Stimulated activated CD4-positive, alpha-beta T cell treated with anti-CD3 and anti-CD28 coated beads, Interleukin-12 subunit alpha, Interleukin-12 subunit beta, amount 100 ng/mL, for 48 hours (primary cell): ENCODE results near the gene FXYD1.
"Not testable (repeated sequence)": the region's sequence is repeated elsewhere in the genome, so short reads cannot be mapped to it uniquely, and the experiment has no call there.

Experiments used
- DNase-seq, 3 donors: peaks; one replicate each; pipeline ENCODE4 v3.0.0-alpha.2; 2020; ENCODE audit warnings: low read depth in 2 of 3, low spot score in 1 of 3

The FXYD1 gene

DNA sequence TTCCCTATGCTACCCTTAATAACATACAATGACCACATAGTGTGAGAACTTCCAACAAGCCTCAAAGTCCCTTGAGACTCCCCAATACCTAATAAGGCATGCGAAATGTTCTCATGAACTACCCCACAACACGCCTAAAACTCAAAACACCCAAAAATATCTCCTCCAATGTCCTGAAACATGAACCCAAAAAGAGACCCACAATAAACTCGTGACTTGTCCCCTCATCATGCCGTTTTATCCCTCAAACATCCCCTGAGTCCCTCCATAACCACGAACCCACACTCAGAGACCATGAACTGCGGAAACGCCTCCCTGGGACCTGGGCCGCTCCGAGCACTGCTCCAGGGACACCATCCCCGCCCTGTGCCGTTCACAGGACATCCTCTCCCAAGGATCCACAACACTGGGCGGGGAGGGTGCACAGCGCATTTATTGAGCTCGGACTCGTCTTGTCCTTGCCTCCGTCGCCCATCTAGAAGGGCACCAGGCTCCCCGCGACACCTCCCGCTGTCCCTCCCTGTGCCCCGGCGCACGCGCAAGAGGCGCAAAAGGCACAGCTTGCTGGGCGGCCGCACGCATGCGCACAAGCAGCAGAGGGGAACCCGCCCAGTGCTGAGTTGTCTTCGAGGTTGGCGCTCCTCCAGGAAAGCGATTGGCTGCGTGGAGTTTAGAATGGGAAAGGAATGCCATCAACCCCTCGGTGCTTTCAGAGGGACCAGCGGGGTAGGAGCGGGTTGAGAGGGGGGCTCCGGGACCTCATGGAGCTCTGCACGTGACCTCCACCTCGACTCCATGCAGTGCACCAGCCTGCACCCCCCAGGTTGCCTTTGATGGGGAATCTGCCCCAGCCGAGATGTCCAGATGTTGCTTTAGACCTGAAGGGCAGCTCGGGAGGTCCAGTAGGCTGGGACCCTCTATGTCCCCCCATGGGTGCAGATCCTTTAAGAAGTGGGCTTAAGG, 14.2 kb upstream of the FXYD1 start:
- DNase-seq, result peak; percentile 74 to 86 (median 77)

DNA sequence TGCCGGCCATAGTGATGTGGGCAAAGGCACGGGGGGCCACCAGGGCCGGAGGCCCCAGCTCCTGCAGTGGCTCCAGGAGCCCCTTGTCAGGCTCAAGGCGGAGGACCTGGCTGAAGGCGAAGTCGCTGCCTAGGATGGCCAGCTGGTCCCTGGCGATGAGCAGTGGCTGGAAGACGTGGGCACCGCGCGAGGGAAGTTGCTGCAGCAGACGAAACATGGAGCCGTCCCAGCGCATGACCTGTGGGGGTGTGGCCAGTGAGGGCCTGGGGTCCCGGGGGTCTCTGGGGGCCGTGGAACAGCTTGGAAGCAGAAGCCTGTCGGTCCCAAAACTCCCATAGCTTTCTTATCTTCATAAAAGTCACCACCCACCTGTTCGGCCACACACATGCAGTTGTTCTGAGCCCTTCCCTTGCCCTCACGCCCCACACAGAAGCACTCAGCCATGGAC, 13.3 kb upstream of the FXYD1 start:
- no peak for DNase-seq

DNA sequence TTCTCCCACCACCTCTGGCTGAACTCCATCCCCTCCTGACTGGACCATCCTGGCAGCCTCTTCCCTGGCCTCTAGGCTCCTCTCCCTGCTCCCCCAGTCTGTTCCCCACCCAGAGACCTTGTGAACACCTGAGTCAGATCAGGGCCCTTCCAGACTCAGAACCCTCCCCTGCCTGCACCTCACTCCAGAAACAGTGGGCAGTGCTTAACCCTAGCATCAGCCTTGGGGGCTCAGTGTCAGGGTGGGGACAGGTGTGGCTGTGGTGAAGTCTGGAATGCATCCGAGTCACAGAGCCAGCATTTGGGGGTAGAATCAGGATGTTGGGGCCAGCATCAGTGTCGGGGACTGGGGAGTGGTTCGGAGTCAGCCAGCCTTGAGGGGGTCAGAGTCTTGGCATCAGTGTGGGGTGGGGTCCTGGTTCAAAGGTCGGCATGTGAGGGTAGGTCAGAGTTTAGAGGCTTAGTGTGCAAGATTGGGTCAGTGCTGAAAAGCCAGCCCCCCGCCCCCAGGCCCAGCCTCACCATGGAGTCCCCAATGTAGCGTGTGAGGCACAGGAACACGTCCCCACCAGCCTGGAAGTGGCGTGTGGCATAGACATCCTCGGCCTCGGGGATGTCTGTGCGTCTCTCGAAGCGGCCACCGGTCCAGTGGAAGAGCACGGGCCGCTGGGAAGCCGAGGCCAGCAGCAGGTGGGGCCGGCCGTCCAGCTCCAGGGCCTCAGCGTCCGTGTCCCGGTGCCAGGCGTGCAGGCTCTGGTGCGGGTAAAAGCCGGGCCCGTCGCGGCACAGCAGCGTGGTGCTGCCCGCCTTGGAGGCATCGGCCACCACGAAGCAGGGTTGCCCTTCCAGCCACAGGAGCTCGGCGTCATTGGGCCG, 12.6 kb upstream of the FXYD1 start:
- DNase-seq, result no peak

DNA sequence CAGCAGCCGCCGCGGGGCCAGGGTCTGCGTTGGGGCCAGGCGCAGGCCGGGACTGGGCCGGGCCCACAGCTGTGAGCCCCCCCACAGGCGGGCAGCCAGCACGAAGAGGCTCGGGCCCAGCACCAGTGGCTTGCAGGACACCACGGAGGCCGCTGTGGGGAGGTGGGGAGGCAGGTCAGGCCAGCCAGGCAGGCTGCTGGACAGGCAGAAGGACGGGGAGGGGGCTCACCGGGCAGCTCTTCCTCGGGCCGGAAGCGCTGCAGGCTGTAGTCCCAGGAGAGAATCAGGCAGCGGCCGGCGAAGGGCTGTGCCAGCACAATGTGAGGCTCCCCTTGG, 12.0 kb upstream of the FXYD1 start:
- DNase-seq, result no peak

DNA sequence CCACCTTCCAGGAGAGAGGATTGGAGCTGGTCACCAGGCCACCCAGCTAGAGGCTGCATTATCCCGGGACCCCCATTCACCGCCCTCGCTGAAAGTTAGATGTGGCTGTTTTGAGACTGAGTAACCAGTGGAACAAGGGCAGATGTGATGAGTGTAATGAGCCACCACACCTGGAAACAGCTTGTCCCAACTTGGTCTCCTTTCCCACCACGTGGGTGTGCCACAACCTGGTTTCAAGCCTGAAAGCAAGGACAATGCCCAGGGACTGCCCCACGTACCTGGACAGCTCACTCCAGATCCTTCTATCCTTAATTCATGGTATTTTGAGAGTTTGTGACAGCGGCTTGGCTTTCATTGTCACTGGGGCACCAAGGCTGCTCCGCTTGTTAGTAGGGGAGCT, 10.8 kb upstream of the FXYD1 start:
- no peak for DNase-seq

DNA sequence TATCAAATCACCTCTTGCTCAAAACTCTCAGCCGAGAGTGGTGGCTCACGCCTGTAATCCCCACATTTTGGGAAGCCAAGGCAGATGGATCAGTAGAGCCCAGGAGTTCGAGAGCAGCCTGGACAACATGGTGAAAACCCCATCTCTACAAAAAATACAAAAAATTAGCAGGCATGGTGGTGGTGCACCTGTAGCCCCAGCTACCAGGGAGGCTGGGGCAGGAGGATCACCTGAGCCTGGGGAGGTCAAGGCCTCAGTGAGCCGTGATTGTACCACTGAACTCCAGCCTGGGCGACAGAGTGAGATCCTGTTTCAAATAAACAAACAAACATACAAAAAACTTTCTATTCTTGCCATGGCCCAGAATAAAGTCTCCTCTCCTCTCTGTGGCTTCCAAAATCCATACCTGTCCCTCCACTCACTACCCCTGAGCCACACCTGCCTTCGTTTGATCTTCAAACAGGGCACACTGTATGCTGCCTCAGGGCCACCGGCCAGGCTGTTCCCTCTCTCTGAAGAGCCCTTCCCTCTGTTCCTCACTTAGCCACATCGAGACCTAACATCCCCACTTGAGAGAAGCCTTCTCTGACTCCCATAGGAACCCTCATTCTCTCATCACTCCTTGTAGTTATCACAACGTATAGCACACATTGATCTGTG, 10.1 kb upstream of the FXYD1 start:
- no peak for DNase-seq

DNA sequence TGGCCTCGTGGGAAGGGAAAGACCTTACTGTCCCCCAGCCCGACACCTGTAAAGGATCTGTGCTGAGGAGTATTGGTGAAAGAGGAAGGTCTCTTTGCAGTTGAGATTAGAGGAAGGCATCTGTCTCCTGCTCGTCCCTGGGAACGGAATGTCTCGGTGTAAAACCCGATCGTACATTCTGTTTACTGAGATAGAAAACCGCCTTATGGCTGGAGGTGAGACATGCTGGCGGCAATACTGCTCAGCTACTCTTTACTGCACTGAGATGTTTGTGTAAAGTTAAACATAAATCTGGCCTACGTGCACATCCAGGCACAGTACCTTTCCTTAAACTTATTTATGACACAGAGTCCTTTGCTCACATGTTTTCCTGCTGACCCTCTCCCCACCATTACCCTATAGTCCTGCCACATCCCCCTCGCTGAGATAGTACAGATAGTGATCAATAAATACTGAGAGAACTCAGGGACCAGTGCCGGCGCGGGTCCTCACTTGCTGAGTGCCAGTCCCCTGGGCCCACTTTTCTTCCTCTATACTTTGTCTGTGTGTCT, 8.8 kb upstream of the FXYD1 start:
- DNase-seq, result not testable (repeated sequence)

DNA sequence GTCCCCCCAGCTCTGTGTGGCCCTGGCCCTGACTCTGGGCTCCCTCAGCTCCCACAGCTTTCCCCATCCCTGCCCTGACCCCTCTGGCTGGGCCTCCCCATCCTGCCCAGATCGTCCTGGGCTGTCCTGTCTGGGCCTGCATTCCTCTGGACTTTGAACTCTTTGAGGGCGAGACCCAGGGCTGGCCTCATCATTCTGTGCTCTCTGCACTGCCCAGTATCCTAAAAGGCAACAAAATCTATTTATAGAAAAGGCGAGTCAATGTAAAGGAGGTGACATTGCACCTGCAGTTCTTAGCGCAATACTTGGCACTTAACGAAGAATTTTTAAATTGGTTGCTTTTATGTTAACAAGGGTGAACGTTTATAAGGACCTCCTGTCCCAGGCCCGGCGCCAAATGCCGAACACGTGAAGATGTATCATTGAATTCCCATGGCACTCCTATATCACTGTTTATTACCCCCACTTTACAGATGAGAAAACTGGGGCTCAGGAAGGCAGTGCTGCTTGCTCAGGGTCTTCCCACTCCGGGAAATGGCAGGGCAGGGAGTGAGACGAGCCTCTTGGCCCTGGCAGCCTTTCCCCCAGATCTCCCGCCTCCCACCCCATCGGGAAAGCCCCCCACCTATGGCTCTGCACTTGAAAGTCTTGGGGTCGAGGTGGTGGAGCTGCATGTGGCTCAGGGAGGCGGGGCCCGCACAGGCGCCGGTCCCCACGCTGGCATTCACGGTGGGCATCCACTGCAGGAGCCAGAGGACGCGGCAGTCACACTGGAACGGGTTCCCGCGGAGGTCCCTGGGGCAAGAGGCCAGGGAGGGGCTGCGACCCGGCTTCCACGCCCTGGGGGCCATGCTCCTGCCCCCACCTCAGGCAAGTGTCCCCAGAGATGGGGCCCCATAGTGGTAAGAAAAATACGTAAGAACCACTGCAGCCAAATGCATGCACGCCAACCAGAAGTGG, 7.6 kb upstream of the FXYD1 start:
- no peak for DNase-seq

DNA sequence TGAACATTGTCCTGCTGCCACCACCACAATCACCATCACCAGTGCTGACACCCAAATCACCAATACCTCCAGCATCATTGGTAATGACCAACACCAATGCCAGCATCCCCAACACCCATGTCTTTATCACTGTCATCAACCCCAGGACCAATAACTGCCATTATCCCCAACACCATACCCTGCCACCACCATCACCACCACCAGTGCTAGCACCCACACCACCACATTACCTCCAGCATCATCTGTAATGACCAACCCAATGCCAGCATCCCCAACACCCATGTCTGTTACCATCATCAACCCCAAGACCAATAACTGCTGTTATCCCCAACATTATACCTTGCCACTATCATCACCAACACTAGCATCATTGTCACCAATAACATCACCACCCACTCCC, 6.4 kb upstream of the FXYD1 start:
- no peak for DNase-seq

DNA sequence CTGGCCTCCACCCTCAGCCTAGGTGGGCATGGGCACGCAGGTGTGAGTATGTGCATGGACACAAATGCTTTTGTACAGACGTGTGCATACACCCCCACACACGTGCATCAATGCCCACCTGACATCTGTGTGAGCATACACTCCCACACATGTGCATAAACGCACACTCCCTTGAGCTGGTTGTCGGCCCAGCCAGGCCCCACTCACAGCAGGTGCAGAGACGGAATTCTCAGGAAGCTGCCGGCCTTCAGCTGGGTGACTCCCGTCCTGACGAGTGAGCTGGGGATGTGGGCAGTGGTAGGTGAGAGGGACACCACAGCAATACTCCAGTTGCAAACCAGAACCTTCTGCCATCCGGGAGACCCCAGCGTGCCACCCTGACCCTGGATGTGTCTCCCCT, 4.8 kb upstream of the FXYD1 start:
- DNase-seq, result no peak

DNA sequence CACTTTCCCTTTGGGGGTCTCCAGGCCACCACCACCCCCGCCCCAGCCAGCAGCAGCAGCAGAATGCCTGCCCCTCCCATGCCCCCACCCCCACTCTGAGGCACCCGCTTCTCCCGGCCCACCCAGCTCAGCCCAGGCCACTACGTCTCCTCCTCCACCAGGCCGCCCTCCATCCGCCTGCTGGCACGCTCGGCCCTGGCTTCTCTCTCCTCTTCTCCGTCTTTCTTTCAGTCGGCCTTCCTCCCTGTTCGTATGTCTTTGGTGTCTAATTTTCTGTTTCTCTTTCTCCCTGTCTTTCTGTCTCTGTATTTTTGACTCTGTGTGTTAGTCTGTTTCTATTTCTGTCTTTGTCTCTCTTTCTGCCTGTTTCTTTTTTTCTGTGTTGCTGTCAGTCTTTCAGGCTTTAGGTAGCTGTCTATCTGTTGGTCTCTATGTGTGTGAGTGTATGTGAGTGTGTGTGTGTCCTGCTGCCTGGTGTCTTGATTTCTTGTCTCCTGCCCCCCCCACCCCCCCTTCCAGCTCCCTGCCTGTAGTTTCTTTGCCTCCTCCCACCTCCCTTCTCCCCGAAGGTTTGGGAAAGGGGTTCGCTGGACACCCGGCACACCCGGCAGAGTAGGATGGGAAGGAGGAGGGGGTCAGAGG, 3.9 kb upstream of the FXYD1 start, which contains the start of gene LGI4:
LGI4 (minus strand) TSS at position 459 of the 642 bp plus-strand sequence; CDS start at position 80, 379 bp downstream.
- no peak for DNase-seq

DNA sequence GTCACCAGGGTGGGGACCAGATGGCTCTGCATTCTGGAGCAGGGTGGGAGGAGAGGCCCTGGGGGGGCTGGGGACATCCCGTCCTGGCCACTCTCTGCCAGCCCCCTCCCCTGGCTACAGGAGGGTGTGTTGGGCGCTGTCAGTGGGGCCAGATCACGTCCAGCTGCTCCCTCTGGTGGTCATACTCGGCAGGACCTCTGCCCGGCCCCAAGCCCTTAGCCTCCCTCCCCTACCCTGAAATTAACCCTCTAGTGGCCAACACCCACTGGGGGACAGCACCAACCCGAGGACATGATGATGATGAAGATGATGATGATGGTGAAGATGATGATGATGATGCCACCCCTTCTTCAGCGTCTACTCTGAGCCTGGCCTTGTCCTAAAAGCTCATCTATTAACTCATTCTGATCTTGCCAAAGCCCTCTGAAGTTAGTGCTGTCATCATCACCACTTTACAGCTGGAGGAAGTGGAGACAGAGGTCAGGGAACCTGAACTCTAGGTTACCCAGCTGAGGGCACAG, 3.2 kb upstream of the FXYD1 start:
- DNase-seq, result peak; percentile 51 to 76 (median 61)

DNA sequence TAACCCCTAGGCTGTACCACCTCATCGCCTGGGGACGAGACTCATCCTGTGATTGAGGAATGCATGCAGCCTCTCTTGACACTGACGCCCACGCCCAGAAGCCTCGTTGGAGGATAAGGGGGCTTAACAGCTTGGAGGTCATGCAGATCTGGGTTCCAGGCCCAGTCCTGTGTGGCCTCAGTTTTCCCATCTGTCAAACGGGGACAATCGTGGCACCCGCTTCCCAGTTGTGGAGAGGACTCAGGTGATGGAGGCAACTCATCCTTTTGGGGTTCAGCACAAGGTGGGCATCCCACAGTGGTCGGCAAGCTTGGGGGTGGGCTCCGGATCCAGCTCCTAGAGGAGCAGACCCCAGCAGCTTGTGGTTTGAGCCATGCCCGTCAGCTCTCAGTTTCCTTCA, 2.4 kb upstream of the FXYD1 start:
- no peak for DNase-seq

DNA sequence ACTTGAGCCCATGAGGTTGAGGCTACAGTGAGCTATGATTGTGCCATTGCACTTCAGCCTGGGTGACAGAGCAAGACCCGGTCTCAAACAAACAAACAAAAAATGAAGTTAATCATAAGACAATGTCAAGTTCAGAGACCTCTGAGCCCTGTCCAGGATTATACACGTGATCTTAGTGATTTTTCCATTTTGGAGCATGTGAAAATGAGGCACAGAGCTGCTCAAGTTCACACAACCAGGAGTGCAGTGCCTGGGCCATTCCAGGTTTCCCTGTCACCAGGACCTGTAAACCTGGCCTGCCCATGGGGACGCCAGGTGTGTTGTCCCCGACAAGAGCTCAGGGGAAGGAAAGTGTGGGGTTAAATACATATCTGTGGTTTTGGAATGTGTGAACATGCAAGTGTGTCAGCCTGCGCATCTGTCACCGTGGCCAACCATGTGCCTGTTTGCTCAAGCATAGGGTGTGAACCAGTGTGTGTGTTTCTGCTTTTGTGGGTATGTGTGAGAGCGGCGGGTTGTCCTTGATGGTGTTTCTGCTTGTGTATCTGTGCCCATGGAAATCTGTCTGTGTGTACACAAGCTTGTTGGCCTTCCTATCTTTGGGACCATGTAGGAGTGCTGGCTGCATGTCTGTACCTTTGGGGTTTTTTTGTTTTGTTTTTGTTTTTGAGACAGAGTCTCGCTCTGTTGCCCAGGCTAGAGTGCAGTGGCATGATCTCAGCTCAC, 1.5 kb upstream of the FXYD1 start:
- DNase-seq, result no peak

DNA sequence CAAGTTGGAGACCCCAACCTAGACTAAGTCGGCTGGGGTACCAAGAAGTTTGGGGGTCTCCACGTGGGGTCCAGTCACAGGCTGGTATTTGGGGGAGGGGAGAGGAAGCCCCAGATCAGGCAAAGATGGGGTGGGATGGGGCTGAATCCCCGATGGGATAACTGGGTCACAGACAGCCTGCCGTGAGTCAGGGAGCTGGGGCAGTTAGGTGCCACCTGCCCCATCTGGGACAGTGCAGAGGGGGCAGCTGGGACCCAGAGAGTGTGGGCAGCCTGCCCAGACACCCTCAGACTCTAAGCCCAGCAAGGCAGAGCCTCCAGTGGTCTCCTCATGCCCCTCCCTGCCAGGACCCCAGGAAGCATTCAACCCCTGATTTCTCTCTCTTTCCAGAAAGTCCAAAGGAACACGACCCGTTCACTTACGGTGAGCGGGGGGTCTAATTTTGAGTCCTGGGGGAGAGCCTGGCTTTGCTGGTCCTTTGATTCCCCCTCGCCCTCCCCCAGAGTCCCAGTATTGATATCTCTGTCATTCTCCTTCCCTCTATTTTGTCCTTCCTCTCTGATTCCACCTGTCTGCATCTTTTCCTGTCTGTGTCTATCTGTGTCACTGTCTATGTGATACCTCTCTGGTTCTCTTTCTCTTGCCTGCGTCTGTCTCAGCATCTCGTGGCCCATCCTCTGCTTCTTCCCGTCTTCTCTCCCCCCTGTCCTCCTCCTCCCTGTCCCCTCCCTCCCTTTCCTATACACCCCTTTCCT, 1.8 kb downstream of the FXYD1 start:
- no peak for DNase-seq

DNA sequence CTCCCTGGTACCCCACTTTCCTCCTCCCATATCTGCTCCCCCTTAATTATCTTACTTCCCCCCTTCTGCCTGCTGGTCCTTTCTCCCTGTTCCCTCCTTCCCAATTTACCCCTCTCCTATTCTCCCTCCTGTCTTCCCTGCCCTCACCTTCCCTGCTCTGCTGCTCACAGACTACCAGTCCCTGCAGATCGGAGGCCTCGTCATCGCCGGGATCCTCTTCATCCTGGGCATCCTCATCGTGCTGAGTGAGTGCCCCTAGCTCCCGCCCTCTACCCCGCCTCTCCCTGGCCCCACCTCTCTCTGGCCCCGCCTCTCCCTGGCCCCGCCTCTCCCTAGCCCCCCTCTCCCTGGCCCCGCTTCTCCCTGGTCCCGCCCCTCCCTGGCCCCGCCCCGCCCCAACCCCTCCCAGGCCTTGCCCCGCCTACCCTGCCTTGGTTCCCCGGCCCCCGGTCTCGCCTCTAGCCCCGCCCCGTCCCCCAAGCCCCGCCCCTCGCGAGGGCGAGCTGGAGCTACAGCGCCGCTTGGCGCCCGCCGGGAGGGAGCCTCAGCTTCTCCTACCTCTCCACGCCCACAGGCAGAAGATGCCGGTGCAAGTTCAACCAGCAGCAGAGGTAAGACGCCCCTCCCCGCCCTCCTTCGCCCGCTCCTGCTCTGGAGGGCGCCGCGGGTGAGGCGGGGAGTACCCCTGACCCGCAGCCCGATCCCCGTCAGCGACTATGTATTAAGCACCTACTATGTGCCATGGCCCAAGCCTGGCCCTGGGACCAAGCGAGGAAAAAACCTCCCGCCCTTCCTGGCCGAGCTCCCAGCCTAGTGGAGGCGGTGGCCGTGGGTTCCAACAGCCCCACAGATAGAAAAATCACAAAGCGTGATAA, 2.6 kb downstream of the FXYD1 start:
- DNase-seq, result peak; percentile 96 to 98 (median 96)
